ENCODE results near the gene NAA38. TPM values are rescaled to one million over a fixed set of nuclear protein-coding genes. Genes with fewer than 3 reads are reported as not detected.

NAA38 gene
- polyA plus RNA-seq = 100 to 1,000 TPM in 2 of 3 donors, 10 to 100 TPM in 1; 69.0 to 191 (median 132) TPM

- 0 to 1% (median 0%) methylated on average over 64 of the region's 64 CpGs for WGBS, 3 donors
Observed at GRCh38 chr17:7856811-7857712, at the start of gene NAA38. TSS of gene NAA38 (minus strand) at chr17:7857559. CDS start at chr17:7857463, 96 bp downstream.

GRCh38 chr17:7903154-7904103 is 46.1 kb upstream of the NAA38 start:
- WGBS, 3 donors = 82 to 87% (median 87%) methylated on average over 22 of the region's 22 CpGs
- H3K27ac ChIP-seq (ENCODE audit: low read depth, low read length) = no peak overlapping the region

More at GRCh38 chr17:7856811-7857712, at the start of gene NAA38:
- H3K27ac ChIP-seq (ENCODE audit: low read depth, low read length) = peak within 1 kb of the TSS; percentile 56

GRCh38 chr17:7897773-7898172 is 40.4 kb upstream of the NAA38 start:
- no peak overlapping the region for H3K27ac ChIP-seq (ENCODE audit: low read depth, low read length)
- whole genome bisulfite sequencing, 3 donors = 32 to 41% (median 39%) methylated on average over 6 of the region's 6 CpGs

- 78 to 88% (median 86%) methylated on average over 13 of the region's 13 CpGs for WGBS, 3 donors
- no peak overlapping the region for H3K27ac ChIP-seq (ENCODE audit: low read depth, low read length)
Observed at GRCh38 chr17:7897090-7897489, 39.7 kb upstream of the NAA38 start.

GRCh38 chr17:7894866-7895265 is 37.5 kb upstream of the NAA38 start:
- WGBS, 3 donors = 79 to 91% (median 88%) methylated on average over 8 of the region's 8 CpGs
- no peak overlapping the region for H3K27ac ChIP-seq (ENCODE audit: low read depth, low read length)

GRCh38 chr17:7894226-7894625 is 36.9 kb upstream of the NAA38 start:
- H3K27ac ChIP-seq (ENCODE audit: low read depth, low read length) = no peak overlapping the region

GRCh38 chr17:7893187-7893880 is 36.0 kb upstream of the NAA38 start:
- no peak overlapping the region for H3K27ac ChIP-seq (ENCODE audit: low read depth, low read length)
- WGBS, 3 donors = 88 to 94% (median 89%) methylated on average over 15 of the region's 15 CpGs

More at GRCh38 chr17:7894226-7894625, 36.9 kb upstream of the NAA38 start:
- WGBS, 3 donors = 89 to 96% (median 91%) methylated on average over 8 to 9 of the region's 9 CpGs

- H3K27ac ChIP-seq (ENCODE audit: low read depth, low read length) = peak overlapping the region; percentile 21
- WGBS, 3 donors = 19 to 33% (median 20%) methylated on average over 11 of the region's 11 CpGs
Observed at GRCh38 chr17:7889166-7889955, 32.0 kb upstream of the NAA38 start.

- H3K27ac ChIP-seq (ENCODE audit: low read depth, low read length) = peak within 1 kb of the TSS; percentile 21
- WGBS, 3 donors = 22 to 28% (median 28%) methylated on average over 18 of the region's 18 CpGs
Observed at GRCh38 chr17:7888184-7888920, 31.0 kb upstream of the NAA38 start, which contains the start of gene CHD3. TSS of gene CHD3 (plus strand) at chr17:7888789. CDS start at chr17:7889001, 212 bp downstream.

- peak overlapping the region; percentile 21 for H3K27ac ChIP-seq (ENCODE audit: low read depth, low read length)
- 0 to 2% (median 1%) methylated on average over 24 to 35 of the region's 35 CpGs for WGBS, 3 donors
Observed at GRCh38 chr17:7887482-7888183, 30.3 kb upstream of the NAA38 start.

- whole genome bisulfite sequencing, 3 donors = 2% methylated on average over 8 of the region's 8 CpGs
- H3K27ac ChIP-seq (ENCODE audit: low read depth, low read length) = no peak overlapping the region
Observed at GRCh38 chr17:7887038-7887481, 29.7 kb upstream of the NAA38 start.

- WGBS, 3 donors = 1 to 3% (median 3%) methylated on average over 30 of the region's 30 CpGs
- H3K27ac ChIP-seq (ENCODE audit: low read depth, low read length) = peak overlapping the region; percentile 61
Observed at GRCh38 chr17:7886227-7887037, 29.1 kb upstream of the NAA38 start.

- WGBS, 3 donors = 0 to 1% (median 1%) methylated on average over 30 to 64 of the region's 64 CpGs
Observed at GRCh38 chr17:7885367-7886226, 28.2 kb upstream of the NAA38 start.

GRCh38 chr17:7884581-7885366 is 27.4 kb upstream of the NAA38 start:
- no peak overlapping the region for H3K27ac ChIP-seq (ENCODE audit: low read depth, low read length)
- WGBS, 3 donors = 0 to 5% (median 1%) methylated on average over 12 to 78 of the region's 100 CpGs

More at GRCh38 chr17:7885367-7886226, 28.2 kb upstream of the NAA38 start:
- peak overlapping the region; percentile 68 for H3K27ac ChIP-seq (ENCODE audit: low read depth, low read length)
